K562 (cell line): ENCODE data around the gene ANO9. TPM values are rescaled to one million over a fixed set of nuclear protein-coding genes. Genes with fewer than 3 reads are reported as not detected.

Experiments used
- CBFB ChIP-seq: sonication (generic); formaldehyde crosslinking; IDR thresholded peaks from 2 replicates; pipeline ENCODE4 v1.4.0; 2020; ENCODE audit warnings: mild to moderate bottlenecking, missing genetic modification reagents
- EGR1 ChIP-seq: fragments of 450-650 bp; conservative IDR thresholded peaks from 2 replicates; pipeline ENCODE4 v1.6.1; 2017; ENCODE audit warnings: mild to moderate bottlenecking
- JUN ChIP-seq, 2 experiments: sonication (generic) in 1 of 2; formaldehyde crosslinking in 1 of 2; IDR thresholded peaks; 2 replicates each; pipeline versions ENCODE4 v1.6.1 to v1.8.0; 2012 to 2022; ENCODE audit warnings: borderline replicate concordance in 2 of 2, mild to moderate bottlenecking in 2 of 2, improper control_type of control experiment in 1 of 2, low read depth in 1 of 2, low read length in 1 of 2, missing genetic modification reagents in 1 of 2
- KLF1 ChIP-seq: fragments of 450-650 bp; IDR thresholded peaks from 2 replicates; pipeline ENCODE4 v1.6.1; 2016; ENCODE audit warnings: missing genetic modification characterization, missing compliant biosample characterization
- POLR2G ChIP-seq: fragments of 200-400 bp; formaldehyde crosslinking; IDR thresholded peaks from 2 replicates; pipeline ENCODE4 v1.6.1; 2017; ENCODE audit warnings: low read depth, mild to moderate bottlenecking, antibody characterized with exemption, low read length, moderate library complexity
- RBM22 ChIP-seq: fragments of 200-400 bp; formaldehyde crosslinking; IDR thresholded peaks from 2 replicates; pipeline ENCODE4 v1.6.1; 2018; ENCODE audit warnings: low read length, low read depth; ENCODE audit not compliant: poor library complexity, severe bottlenecking
- TRIM24 ChIP-seq, 2 experiments: fragments of 450-650 bp; IDR thresholded peaks; 2 replicates each; pipeline ENCODE4 v1.6.1; 2016
- YY1 ChIP-seq, 3 experiments: IDR thresholded peaks; 2 replicates each; pipeline ENCODE4 v1.6.1; 2011; ENCODE audit warnings: low read length in 2 of 3, mild to moderate bottlenecking in 2 of 3, moderate library complexity in 2 of 3, borderline replicate concordance in 1 of 3, control low read depth in 1 of 3, low read depth in 1 of 3; ENCODE audit not compliant: insufficient read depth in 3 of 3, insufficient replicate concordance in 2 of 3, control insufficient read depth in 1 of 3, insufficient read length in 1 of 3; ENCODE audit errors: extremely low read depth in 1 of 3
- ZBTB7A ChIP-seq: IDR thresholded peaks from 2 replicates; pipeline ENCODE4 v1.6.1; 2011; ENCODE audit warnings: low read depth, mild to moderate bottlenecking, low read length, moderate library complexity, borderline replicate concordance; ENCODE audit not compliant: control insufficient read depth
- polyA plus RNA-seq, 8 experiments: library from polyadenylated mRNA; depleted of rRNA in 4 of 8; stranded (reverse) in 5 of 8; unstranded in 3 of 8; fragments of >200 nt; fragmentation: Nextera tagmentation in 2 of 8; fragmentation: Illumina TruSeq in 1 of 8; extraction: Ambion mirVana in 2 of 8; extraction: Trizol in 1 of 8; gene quantifications; 2 replicates each; pipeline versions ENCODE4 v1.2.1 to v1.2.3, GENCODE V29; 2011 to 2014; ENCODE audit warnings: inconsistent platforms in 1 of 8, missing spikeins in 1 of 8
- total RNA-seq, 7 experiments: library from RNA; depleted of rRNA in 6 of 7; stranded (reverse); fragments of >200 nt in 6 of 7; fragmentation: Illumina TruSeq in 2 of 7; extraction: Trizol in 2 of 7; gene quantifications; 2 replicates each; pipeline versions ENCODE4 v1.2.1 to v1.2.3, GENCODE V29; 2011 to 2021; ENCODE audit warnings: low replicate concordance in 1 of 7
- TF ChIP-seq, protein P1 (sequence below): fragments of 250-450 bp; sonication (Bioruptor Pico); IDR thresholded peaks from 2 replicates; pipeline ENCODE4 v1.8.0; 2022; ENCODE audit warnings: inconsistent platforms
- TF ChIP-seq, protein P2 (sequence below): fragments of 250-450 bp; sonication (Bioruptor Pico); IDR thresholded peaks from 2 replicates; pipeline ENCODE4 v1.8.0; 2021; ENCODE audit warnings: mild to moderate bottlenecking, moderate library complexity

The ANO9 gene
- total and polyA plus RNA-seq, 9 of the 15 experiments (the other 6 are each of a cell fraction or from before 2014, with no cell fraction given): 0.20 to 14.5 (median 4.5) TPM

DNA sequence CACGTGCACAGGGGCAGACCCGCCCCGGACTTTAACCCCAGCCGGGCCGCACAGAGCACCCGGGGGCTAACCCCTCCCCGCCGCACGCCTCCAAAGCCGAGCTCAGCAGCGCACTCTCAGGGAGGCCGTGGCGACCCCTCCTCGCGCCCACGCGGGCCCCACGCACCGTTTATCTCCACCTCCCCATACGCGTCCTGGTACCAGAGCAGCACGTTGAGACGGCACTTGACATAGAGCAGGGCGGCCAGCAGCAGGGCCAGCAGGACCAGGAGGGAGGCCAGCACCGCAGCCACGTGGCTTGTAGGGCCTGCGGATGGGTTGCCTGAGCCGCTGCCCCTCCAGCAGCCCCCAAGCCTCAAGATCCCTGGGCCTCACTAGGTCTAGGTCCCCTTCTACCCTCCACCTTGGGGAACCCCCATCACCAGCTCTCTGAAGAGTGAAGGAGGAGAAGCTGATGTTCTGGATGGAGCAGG is 34.1 kb downstream of the ANO9 start (continued):
- TF ChIP-seq JUN (IDR thresholded peaks at IDR 0.05; ENCODE audit: borderline replicate concordance, low read depth, low read length): no peak
- TF ChIP-seq JUN (CRISPR knock-in tag; IDR thresholded peaks at IDR 0.05; ENCODE audit: borderline replicate concordance): 0 out of 2 replicates have a peak, but pooled peaks have one; percentile 51
- TF ChIP-seq RBM22: peak; percentile 68
- TF ChIP-seq KLF1 (tag): 0 out of 2 replicates have a peak, but pooled peaks have one; percentile 24
- TF ChIP-seq, protein P1, sequence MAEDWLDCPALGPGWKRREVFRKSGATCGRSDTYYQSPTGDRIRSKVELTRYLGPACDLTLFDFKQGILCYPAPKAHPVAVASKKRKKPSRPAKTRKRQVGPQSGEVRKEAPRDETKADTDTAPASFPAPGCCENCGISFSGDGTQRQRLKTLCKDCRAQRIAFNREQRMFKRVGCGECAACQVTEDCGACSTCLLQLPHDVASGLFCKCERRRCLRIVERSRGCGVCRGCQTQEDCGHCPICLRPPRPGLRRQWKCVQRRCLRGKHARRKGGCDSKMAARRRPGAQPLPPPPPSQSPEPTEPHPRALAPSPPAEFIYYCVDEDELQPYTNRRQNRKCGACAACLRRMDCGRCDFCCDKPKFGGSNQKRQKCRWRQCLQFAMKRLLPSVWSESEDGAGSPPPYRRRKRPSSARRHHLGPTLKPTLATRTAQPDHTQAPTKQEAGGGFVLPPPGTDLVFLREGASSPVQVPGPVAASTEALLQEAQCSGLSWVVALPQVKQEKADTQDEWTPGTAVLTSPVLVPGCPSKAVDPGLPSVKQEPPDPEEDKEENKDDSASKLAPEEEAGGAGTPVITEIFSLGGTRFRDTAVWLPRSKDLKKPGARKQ (CRISPR knock-in tag): peak; percentile 6; the same call in 1 of the 2 replicates
- peak; percentile 70 for TF ChIP-seq EGR1
- TF ChIP-seq, protein P2, sequence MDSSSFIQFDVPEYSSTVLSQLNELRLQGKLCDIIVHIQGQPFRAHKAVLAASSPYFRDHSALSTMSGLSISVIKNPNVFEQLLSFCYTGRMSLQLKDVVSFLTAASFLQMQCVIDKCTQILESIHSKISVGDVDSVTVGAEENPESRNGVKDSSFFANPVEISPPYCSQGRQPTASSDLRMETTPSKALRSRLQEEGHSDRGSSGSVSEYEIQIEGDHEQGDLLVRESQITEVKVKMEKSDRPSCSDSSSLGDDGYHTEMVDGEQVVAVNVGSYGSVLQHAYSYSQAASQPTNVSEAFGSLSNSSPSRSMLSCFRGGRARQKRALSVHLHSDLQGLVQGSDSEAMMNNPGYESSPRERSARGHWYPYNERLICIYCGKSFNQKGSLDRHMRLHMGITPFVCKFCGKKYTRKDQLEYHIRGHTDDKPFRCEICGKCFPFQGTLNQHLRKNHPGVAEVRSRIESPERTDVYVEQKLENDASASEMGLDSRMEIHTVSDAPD (CRISPR knock-in tag): no peak
- TF ChIP-seq CBFB (CRISPR knock-in tag): peak; percentile 22; the same call in 1 of the 2 replicates
- TF ChIP-seq ZBTB7A: peak; percentile 39; the same call in 1 of the 2 replicates
- TF ChIP-seq POLR2G: peak; percentile 72
- peak in 1 of 3 experiments; percentile 12 for TF ChIP-seq YY1 (IDR thresholded peaks at IDR 0.05; ENCODE audit: borderline replicate concordance in 1 of 3, control insufficient read depth in 1 of 3, extremely low read depth in 1 of 3, insufficient read depth in 3 of 3, insufficient read length in 1 of 3, insufficient replicate concordance in 2 of 3, low read depth in 1 of 3, low read length in 2 of 3)
- TF ChIP-seq TRIM24 (IDR thresholded peaks at IDR 0.05): peak in 1 of 2 experiments; percentile 36; a peak in 1 of 4 replicates
